Gastroesophageal sphincter (tissue), 3 donors: Measurements from ENCODE around the gene PDLIM3.
A peak's percentile ranks its signal among the peaks of the same experiment; 100 is the strongest.

Experiments
- EP300 ChIP-seq: sonication (generic); formaldehyde crosslinking; IDR thresholded peaks from one replicate; pipeline ENCODE4 v1.6.1; 2017; ENCODE audit warnings: antibody characterized with exemption, mild to moderate bottlenecking
- POLR2A ChIP-seq, 2 donors: fragments of 450-650 bp; IDR thresholded peaks; one replicate each; pipeline ENCODE4 v1.6.1; 2017; ENCODE audit warnings: antibody characterized with exemption in 2 of 2, mild to moderate bottlenecking in 2 of 2, moderate library complexity in 1 of 2
- POLR2AphosphoS5 ChIP-seq: sonication (generic); formaldehyde crosslinking; IDR thresholded peaks from one replicate; pipeline ENCODE4 v1.6.1; 2017; ENCODE audit warnings: antibody characterized with exemption
- TF ChIP-seq, protein P1 (sequence below), 4 experiments: fragments of 200-600 bp in 2 of 4; fragments of 450-650 bp in 2 of 4; sonication (generic) in 1 of 4; IDR thresholded peaks; one replicate each; pipeline ENCODE4 v1.5.1; 2017 to 2019; ENCODE audit warnings: antibody characterized with exemption in 4 of 4, mild to moderate bottlenecking in 2 of 4, moderate library complexity in 2 of 4

DNA sequence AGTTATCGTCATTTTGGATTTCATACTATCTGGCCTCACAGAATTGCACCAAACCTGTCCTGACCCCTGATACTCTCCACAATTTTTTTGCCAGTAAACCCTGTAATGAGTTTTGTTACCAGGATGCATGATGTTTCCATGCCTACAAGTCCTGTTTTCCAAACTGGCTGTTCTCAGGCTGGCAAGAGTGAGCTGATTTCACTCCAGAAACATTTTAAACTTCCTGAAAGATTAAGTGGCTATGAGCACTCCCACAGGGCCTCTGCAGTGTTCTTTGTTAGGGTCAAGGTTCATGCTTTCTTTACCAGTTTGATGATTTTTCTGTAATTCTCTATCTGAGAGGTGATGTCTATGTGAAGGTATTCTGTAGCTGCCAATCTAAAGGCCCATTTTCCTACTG is 31.7 kb upstream of the PDLIM3 start:
- TF ChIP-seq, protein P1, sequence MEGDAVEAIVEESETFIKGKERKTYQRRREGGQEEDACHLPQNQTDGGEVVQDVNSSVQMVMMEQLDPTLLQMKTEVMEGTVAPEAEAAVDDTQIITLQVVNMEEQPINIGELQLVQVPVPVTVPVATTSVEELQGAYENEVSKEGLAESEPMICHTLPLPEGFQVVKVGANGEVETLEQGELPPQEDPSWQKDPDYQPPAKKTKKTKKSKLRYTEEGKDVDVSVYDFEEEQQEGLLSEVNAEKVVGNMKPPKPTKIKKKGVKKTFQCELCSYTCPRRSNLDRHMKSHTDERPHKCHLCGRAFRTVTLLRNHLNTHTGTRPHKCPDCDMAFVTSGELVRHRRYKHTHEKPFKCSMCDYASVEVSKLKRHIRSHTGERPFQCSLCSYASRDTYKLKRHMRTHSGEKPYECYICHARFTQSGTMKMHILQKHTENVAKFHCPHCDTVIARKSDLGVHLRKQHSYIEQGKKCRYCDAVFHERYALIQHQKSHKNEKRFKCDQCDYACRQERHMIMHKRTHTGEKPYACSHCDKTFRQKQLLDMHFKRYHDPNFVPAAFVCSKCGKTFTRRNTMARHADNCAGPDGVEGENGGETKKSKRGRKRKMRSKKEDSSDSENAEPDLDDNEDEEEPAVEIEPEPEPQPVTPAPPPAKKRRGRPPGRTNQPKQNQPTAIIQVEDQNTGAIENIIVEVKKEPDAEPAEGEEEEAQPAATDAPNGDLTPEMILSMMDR (IDR thresholded peaks at IDR 0.05), result no peak
- TF ChIP-seq EP300 (peak; percentile 33), POLR2A (IDR thresholded peaks at IDR 0.05) (no peak), POLR2AphosphoS5 (peak; percentile 69)
